ENCODE results near the gene TMPRSS6.

The TMPRSS6 gene

DNA sequence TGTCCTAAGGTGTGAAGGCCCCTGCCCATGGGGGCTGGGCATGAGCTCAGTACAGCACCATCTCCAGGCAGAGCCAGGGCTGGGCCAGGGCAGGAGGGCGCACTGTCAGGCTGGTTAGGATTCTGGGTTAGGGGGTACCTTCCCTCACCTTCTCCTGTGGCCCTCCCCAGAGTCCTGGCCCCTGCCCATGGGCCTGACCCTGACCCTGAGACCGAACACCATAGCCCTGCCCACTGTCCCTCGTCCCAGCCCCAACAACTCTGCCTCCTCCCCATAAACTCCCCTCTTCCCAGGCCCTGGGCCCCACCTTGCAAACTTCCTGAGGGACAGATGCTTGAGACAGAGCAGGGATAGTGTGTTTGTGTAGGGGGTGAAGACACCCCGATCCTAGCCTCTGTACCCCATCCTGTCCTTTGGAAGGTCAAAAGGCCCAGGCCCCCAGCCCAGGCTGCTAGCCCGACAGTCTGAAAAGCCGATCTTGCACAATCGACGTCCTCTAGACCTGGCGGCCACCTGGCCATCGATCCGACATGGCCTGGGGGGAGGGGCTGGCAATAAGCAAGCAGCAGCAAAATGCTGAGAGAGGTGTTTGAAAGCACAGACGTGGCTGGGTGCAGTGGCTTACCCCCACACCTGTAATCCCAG, 2.7 kb upstream of the TMPRSS6 start:
- no peak for DNase-seq

- no peak for DNase-seq
Measured at GRCh38 chr22:37111156-37111717, 1.7 kb upstream of the TMPRSS6 start.

GRCh38 chr22:37107816-37108621, 1.5 kb downstream of the TMPRSS6 start:
- DNase-seq = no peak

- no peak for DNase-seq
Measured at GRCh38 chr22:37105990-37106389, 3.5 kb downstream of the TMPRSS6 start.

DNA sequence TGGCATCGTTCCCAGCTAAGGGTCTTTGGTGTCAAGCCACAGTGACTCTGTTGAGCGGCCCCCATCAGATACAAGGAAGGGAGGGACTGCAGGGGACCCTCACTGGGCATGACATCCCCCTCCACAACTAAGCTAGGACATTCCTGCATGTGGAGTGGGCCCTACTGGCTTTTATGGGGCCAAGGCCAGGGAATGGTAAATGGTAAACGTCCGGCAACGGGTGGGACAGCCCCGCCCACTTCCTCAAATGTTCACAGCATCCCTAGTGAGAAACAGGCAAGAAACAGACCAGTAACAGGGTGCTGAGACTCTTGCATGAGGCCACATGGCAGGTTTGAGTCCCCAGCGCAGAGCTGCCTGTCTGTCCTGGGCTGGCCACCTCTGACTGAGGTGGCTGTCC, 4.4 kb downstream of the TMPRSS6 start:
- no peak for DNase-seq

DNA sequence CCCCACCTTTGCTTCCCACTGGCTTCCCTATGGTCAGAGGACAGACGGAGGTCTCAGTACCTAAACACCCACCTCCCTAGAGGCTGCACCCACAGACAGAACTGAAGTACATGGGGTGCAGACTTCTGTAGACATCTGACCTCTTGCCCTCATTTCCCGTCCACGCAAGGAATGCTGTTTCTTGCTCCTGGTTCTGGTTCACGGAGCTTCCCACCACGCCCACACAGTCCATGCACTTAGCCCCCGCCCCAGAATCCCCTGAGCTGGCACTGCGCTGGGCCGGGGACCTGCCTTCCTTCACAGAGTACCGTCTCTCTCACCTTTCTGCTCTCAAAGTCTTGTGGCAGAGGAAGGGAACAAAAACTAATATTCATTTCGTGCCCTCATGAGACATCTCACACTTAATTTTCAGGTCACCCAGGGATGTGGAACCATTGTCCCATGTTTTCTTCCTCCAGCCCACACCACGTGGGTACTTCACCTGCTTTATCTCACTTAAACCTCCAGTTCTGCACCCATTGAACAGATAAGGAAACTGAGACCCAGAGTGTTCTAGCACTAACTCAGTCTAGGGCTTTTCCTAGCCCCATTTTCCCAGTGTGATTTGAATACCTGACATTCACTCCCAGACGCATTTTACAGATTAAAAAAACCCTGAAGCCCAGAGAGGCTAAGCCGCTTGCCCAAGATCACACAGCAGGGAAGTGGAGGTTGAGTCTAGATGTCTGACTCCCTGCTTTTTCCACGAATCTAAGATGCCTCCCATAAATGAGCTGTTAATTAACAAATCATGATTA, 5.7 kb downstream of the TMPRSS6 start:
- no peak for DNase-seq

DNA sequence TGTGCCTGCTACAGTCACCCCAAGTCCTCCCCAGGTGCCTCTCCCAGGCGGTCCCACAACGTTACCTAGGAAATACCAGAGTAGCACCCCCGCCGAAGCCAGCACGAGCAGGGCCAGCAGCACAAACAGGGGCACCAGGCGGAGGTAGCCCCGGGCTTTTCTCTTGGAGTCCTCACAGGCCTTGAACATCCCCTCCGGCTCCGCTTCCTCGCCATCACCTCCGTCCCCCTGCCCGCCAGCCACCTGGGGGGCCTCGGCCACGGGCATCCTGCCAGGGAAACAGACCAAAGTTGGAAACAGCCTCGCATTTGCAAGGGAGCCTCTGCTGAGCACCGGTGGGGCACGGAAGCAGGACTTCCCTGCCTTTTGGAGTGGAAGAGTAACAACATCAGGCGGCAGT, 6.4 kb downstream of the TMPRSS6 start:
- DNase-seq = no peak

DNA sequence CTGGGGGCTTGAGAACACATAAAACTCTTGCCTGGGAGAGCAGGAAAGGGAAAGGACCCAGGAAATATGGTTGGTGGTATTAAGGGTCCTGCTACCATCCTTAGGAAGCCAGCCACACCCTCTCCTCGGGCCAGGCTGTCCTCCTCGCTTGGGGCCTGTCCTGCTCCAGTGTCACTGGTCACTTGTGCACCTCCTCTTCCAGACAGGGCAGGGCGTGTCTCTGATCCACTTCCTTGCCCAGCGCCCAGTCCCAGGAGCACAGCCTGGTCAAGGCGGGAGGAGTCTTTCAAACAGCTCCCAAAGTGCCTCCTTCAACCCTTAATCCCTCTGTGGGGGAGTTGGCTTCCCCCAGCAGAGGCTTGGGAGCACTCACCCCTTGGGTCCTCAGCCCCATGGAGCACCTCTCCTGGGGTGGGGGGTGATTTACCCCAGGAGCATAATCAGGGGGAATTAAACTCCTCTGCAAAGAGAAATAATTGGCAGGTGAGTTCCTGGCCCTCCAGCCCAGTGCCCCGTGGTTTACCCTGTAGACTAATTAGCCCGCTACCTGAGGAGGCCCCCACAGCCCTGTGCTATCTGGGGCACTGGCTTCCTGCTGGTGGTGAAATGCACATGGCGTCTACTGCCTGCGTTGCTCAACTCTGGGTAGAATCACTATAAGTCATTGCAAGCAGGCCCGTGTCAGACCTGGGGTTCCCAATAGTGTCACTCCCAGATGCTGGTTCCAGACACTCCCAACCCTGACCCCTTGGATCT, 8.0 kb downstream of the TMPRSS6 start:
- no peak for DNase-seq

- no peak for DNase-seq
Measured at GRCh38 chr22:37100589-37101127, 8.9 kb downstream of the TMPRSS6 start.

DNA sequence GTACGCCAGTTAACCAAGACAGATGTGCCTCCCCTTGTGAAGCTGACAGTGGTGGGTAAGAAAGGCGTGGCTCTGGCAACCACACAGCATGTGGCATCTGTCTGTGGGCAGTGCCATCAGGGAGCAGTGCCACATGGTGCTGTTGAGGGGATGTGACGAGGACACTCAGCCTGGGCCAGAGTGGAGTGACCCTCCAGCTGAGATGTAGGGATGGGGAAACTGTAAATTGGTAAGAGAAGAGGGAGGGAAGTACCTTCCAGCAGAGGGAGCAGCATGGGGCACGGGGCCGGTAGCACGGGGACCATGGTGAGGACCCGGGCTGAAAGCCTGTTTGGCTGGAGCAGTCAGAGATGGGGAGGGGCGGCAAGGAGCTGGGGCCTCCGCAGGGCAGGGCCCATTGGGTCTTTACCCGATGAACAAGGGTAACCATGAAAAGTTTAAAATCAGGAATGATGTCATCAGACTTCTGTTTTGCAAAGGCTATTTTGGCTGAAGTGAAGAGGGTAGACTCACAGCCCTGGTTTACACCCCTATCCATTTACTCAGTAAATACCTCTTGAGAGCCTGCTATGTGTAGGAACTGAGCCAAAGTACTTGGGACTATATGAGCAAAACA, 10.4 kb downstream of the TMPRSS6 start:
- no peak for DNase-seq

DNA sequence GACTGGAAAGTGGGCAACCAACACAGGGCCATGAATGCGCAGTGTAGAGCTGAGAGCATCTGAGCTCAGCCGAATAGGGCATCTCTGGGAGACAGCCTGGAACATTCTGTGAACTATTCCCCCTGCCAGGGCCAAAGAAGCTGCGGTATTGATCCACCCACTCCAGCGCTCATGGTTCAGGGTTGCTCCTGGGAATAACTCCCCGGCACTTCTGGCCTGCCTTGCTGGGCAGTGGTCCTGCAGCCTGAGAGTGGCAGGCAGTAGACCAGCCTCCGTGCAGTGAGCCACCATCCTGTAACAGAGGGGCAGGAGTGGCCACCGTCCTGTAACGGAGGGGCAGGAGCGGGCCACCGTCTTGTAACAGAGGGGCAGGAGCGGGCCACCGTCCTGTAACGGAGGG, 12.2 kb downstream of the TMPRSS6 start:
- DNase-seq = no peak

- DNase-seq = no peak
Measured at GRCh38 chr22:37095113-37095512, 14.4 kb downstream of the TMPRSS6 start.

DNA sequence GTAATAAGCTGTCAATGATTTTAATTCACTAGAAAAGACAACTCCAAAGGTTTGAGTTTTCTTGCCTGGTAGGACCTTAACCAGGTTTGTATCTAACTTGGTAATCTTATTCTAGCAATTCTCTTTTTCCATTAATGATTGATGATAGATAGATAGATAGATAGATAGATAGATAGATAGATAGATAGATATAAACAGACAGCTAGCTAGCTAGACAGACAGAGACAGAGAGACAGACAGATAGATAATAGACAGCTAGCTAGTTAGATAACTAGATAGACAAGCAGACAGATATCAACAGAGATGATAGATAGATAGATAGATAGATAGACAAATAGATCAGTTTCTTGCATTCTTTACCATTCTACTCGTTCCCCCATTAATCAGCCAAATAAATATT, 15.3 kb downstream of the TMPRSS6 start:
- no peak for DNase-seq

GRCh38 chr22:37092997-37093396, 16.5 kb downstream of the TMPRSS6 start:
- no peak for DNase-seq

GRCh38 chr22:37091994-37092393, 17.5 kb downstream of the TMPRSS6 start:
- DNase-seq = no peak

GRCh38 chr22:37090920-37091695, 18.4 kb downstream of the TMPRSS6 start:
- no peak for DNase-seq

DNA sequence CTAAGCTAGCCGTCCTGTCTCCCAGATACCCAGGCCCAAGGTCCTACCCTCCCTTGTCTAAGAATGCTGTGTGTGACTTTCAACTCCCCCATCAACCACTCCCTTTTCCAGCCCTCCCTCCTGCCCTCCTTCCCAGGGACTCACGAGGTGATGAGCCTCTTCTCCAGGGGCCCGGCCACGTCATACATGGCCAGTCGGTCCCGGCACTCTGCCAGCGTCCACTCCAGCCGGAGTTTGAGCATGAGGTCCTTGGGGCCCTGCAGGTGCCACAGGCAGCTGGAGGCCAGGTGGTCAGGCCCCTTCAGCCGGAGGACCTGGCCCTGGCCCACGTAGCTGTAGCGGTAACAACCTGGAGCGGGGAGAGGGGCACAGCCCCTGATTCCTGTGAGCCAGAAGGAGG, 20.1 kb downstream of the TMPRSS6 start:
- DNase-seq = no peak

DNA sequence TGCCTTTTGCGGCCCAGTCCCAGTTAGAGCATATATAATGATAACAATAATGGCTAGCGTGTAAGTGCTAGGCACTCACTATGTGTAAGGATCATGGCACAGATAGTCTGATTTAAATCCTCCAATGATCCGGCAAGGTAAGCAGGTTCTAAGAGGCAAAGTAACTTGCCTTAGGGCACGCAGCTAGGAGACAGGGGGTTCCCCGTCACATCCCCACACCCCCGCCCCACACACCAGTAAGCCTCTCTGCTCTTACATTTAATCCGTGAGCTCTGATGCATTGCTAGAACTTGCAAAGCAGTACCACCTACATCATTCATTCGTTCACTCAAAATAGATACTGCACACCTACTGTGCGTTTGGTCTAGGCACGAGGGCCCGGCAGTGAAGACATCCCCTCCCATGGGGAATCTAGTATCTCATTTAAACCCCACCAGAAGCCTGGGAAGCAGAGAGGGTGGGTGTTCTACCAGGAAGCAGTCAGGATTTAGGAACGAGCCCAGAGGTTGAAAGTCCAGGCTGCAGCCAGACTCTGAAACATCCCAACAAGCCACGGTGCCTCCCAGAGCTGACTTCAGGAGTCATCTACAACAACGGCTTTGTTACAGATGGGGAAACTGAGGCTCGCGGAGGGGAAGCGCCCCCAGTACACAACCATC, 20.6 kb downstream of the TMPRSS6 start:
- no peak for DNase-seq

DNA sequence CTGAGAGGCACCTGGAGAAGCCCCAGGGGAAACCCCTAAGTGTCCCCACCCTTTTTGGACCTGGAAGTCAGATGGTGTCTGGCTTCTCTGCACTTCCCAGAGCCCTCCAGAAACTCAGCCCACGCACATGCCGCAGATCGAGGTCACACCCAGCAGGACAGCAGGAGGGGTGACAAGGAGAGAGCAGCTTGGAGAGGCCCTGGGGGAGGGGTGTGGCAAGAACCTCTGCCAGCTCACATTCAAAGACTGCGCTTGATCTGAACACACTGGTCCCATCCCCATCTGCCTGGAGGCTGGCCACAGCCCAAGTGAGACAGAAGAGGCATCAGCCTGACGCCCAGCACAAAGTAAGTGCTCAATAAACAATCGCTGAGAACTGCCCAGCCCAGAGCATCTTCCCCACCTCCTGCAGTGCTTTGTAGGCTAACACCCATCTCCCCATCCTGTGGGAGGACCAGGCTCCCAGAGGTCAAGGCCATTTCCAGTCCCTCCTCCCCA, 21.4 kb downstream of the TMPRSS6 start:
- no peak for DNase-seq

DNA sequence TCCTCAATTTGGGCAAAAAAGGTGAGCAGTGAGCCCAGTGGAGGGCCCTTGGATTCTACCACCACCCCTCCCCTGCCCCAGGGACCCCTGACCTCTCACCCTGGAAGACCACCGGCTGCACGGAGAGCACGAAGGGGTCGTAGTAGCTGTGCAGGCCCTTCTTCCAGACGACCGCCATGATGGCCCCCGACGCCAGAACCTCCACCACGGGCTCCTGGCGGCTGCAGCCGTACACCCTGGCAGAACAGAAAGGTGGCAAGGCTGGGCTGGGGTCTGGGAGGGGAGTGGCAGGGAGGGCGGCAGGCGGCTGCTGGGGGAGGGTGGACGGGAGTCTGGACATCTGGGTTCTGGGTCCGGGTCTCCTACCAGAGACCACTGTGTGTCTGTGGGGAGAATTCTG, 23.3 kb downstream of the TMPRSS6 start:
- DNase-seq = no peak

Measured in stimulated activated naive CD4-positive, alpha-beta T cell (primary cell).